Gastroesophageal sphincter (tissue), 3 donors: ENCODE measurements around the gene CREBBP.

Experiments
- CTCF ChIP-seq, 4 experiments: fragments of 200-600 bp in 2 of 4; fragments of 450-650 bp in 2 of 4; sonication (generic) in 1 of 4; IDR thresholded peaks; one replicate each; pipeline ENCODE4 v1.5.1; 2017 to 2019; ENCODE audit warnings: antibody characterized with exemption in 4 of 4, mild to moderate bottlenecking in 2 of 4, moderate library complexity in 2 of 4
- POLR2A ChIP-seq, 2 donors: fragments of 450-650 bp; IDR thresholded peaks; one replicate each; pipeline ENCODE4 v1.6.1; 2017; ENCODE audit warnings: antibody characterized with exemption in 2 of 2, mild to moderate bottlenecking in 2 of 2, moderate library complexity in 1 of 2

GRCh38 chr16:3800477-3801270 is 79.8 kb downstream of the CREBBP start:
- TF ChIP-seq CTCF (IDR thresholded peaks at IDR 0.05) (no peak), POLR2A (IDR thresholded peaks at IDR 0.05) (no peak)
